GM18870 (cell line): ENCODE data around the gene EPHB6.
A peak's percentile ranks its signal among the peaks of the same experiment; 100 is the strongest.

Experiments
- ATAC-seq: cut with Tn5 transposase; IDR thresholded peaks from one replicate; pipeline ENCODE4 v1.9.1; 2021; ENCODE audit warnings: moderate library complexity; ENCODE audit not compliant: unreplicated experiment

The EPHB6 gene

DNA sequence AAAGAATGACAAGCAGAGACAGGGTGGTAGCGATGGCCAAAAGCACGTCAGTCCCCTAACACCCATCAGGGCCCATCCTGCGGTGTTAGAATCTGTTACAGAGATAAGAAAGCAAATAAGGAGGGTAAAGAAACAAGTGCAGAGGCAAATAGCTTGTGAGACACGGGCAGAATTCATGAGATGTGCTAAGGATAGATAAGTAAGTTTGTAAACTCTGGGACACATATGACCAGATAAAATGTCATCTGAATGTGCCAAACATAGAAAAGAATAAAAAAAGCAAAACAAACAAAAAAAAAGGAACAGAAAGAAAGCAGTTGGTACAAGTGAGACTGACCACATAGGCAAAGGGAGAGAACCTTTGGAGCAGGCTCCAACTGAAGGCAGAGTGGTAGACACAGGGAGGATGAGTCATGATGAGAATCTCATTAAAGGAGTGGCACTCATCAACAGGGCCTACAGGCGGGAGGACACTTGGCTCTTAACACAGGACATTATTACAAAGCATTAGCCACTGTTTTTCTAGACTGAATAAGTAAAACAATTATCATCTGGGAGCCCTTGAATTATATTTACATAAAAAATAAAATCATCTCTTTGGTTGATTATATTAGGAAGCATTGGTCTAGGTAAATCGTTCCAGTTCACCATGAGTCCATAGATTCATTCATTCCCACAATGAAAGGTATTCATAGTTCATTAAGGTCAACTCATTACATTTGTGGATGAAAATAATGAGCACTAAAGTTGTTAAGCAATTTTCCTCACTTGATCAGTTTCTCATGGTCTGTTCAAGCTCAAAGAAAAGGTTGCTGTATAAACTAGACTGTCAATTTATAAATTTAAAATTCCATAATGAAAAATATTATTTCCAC lies 21.5 kb upstream of the EPHB6 start:
- ATAC-seq, result peak; percentile 77

DNA sequence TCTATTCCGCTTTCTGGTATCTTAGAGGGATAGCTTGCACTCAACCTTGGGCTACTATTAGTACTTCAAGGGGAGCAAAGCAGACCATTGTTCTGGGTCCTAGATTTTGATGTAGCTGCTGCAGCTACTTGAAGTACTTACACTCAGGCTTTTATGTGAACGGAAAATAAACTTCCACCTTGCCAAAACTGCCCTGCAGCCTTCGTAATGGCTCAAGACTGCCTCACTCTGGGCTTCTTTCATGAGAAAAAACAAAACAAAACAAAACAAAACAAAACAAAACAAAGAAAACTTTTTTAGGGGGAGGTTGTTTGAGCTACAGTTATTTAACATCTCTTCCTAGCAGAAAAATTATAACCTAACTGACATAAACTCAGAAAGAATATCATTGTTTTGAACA lies 19.4 kb upstream of the EPHB6 start:
- no peak for ATAC-seq

DNA sequence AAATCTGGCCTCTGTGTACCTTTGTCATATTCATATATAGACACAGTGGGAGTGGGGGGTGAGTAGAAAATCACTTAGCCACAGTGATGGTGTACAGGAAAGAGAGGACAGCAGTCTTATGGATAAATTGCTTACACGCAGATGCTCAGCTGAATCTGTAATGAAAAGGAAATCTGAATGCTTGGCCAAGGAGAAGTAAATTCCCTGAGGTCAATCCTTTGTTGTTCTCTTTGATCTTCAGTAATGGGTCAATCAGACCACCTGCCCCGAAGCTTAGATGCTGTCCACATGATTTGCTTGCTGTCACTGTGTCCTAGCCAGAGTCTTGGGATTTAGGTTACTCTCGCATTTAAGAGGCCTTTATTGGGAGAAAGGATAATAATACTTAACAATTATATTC lies 18.4 kb upstream of the EPHB6 start:
- ATAC-seq, result no peak

DNA sequence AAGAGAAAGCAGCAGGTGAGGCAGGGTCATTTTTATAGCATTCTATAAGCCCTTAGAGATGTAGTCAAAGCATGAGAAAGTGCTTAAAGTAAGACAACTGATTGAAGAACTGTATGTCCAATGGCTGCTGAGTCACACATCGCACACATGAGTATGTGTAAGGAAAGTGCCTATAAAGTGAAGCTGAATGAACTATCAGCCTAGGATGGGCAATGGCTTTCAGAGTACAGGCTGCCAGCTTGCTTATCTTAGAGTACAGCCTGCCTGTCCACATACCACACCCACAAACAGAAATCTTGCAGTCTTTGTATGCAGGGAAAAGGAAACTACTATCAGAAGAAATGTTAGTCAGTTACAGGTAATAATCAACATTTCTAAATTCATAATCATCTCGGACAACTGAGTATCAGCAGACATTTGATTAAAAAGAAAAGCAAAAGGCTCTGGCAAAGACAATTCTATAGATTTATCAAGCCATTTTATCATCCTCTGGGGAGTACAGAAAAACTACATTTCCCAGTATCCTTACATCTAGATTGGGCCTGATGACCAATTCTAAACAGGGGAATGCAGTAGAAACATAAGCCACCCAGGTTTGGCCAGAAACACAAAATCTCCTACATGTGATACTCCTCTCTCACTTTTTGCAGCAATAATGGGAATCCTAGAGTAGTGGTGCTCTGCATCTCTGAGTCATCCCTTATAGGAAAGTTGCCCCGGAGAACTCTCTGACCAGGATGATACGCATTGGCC lies 16.2 kb upstream of the EPHB6 start:
- no peak for ATAC-seq

DNA sequence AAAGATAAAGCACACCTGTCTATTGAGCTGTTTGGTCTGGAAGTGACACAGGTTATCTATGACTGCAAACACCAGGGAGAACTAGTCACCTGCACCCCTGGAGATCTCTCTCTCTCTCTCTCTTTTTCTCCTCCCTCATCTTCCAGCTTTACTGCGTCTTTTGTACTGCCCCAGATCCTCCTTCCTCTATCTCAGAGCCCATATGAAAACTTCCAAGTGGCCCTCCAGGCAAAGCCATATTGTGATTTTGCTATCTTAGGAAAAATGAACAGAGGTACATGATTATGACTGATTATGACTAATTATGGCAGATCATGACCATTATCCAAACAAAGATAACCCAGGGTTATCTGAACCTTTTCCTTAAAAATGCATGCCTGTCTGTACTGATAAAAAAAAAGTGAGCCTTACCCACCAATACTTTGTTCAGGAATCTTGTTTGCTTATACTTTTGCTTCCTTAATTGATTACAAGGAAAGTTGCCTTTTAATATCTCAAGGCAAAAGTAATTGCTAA lies 12.6 kb upstream of the EPHB6 start:
- no peak for ATAC-seq

DNA sequence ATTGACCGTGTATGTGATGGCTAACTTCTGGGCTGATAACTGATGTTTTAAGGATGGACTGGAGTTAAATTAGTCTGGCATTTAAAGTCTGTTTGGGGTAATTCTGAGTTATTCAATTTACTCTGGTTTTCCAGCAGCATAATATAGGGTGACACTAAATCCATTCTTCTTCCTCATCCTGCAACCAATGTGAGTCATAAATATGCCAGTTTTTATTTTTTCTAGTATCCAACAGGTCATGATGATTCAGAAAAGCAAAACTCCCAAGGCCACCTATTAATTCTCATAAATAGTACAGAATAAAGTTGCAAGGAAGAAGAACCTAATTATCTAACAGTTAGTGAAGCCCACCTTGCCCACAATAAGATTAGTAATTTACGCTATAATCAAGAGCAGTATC lies 7.5 kb upstream of the EPHB6 start:
- ATAC-seq, result no peak

DNA sequence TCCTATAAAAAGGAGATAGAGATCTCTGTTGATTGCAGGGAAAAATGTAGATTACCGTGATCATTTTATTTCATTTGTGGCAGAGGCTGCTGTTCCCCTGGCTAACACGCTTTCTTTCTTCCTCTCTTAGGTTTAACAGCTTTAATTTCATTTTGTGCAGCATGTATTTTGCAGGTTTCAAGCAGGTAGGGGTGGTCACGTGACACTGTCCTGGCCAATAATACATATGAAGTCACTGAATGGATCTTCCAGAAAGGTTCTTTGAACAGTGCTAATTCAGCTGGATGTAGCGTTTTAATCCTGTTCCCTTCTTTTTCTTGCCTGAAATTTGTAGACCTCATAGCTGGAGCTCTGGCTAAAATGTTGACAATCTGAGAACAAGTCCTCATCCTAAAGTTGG lies 3.6 kb upstream of the EPHB6 start:
- no peak for ATAC-seq

DNA sequence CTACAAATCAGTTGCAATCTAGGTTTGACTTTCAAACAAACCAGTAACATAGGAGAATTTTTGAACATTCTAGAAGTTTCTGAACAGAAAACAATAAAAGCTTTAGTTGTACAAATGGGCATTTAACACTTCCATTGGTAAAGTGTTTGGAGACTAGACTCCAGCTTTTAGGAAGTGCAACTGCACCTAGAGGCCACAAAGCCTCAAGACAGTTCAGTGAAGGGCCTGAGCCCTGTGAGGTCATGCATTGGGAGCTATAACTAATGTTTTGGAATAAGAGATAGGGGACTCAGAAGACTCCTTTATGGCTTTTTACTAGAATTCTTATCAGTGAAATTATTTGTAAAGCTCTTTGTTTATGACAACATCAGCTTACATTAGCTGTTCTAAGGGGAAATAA lies 3.0 kb upstream of the EPHB6 start:
- ATAC-seq, result no peak

DNA sequence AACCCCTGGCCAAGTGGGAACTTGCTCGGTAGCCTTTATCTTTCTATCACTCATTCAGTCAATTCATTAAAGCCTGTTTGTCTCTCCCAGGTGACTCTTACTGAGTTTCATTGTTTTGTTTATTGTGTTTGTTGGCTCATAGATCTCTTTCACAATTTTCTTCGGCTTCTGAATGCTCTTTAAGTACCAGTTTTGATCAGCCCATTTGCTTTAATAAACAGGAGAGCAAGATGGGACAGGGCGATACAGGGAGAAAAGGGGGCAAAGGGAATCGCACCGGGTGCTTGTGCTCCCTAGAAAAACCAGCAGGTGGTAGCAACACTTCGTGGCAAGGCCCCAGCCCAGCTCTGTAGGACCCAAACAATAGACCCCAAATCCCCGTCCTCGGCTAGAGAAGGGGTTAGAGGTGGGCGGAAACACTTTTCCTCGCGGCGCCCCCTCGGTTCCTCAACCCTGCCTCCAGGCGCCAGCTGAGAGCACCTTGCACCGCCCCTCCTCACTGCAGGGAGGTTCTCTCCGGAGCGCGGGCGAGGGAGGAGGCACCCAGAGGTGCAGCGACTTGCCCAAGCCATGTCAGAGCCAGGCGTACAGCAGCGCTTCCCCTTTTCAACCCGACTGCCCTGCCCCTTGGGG lies 1.0 kb upstream of the EPHB6 start:
- peak; percentile 87 for ATAC-seq

DNA sequence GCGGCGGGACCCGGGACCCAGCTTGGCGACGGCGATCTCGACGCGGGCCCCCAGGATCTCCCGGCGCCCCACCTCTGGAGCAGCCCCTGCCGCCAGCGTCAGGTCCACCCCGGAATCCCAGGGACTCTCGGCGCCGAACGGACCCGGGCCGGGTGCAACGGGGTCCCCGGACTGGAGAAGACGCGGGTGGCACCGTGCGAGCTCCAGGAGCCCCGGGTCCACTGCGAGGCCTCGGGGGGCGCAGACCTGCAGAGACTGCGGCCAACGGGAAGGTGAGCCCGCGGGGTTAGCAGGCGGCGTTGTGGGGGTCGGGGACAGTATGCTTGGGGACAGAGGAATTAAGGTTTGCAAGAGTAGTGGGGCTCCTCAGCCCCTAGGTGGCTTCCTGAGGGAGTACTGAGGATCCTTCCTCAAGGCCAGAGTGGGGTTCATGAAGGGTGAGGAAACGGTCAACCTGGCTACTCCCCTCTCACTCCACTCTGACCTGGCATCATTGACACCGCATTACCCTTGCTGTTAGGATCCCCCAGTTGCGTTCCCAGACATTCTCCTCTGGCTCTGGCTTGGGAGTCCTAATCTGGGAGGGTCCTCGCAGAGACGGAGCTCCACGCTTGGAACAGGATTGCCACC lies 353 bp downstream of the EPHB6 start:
- ATAC-seq, result no peak

DNA sequence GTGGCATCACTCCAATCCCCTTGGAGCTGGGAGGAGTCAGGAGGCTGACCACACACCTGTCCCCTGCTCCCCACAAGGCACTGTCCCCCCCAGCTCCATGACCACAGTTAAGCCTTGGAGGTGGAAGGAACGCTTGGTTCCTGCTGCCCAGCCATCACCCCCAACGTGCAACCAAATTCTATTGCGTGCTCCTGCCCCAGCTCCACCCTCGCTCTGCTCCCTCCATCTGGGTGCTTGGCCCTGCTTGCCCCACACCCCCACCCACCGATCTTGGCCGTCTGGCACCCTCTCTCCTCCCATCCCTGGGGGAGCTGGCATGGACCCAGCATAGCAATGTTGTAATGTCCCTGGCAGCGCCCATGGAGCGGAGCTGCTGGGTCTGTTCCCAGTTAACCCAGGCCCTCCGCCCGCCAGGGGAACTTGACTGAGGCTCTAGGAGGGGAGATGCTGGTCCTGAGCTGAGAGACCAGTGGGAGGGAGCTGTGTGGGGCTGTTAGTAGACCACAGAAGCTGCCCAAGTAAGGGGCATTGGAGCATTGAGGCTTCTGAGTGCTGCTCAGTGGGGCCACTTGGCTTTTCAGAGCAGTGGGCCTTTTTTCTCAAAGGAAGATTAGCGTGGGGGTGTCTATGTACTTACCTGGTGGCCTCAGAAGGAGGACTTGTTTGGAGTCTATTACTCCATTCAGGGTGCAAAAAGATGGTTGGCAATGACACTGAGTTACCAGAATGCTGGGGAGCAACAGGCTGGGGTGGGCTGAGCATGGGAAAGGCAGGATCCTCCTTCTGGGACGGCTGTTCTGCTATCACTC lies 1.1 kb downstream of the EPHB6 start:
- no peak for ATAC-seq

DNA sequence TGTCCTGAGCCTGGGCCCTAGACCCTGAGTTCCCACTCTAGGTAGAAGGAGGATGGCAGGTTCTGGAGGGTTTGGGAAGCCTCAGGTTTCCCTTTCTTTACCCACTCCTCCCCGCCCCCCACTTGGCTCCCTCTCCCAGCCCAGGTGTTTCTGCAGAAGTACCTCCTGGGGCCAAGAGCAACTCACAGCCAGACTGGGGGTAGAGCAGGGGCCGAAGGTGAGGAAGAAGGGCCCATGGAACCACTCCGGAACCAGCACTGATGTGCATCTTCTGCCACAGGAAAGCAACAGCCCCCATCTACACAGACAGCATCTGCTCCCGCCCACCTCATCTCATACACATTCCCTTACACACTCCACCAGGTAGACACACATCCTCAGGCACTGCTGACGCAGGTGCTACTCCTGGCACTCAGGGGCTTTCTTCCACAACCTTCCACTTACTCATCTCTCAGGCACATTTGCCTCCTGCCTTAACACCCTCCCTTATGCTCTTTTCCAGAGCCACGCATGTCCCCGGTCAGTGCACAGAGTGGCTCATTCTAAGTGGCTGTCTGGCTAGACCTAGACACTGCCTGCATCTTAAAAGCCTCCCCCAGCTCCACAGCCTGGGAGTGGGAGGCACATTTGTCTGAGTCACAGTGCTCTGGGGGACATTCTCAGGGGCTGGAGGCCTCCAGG lies 1.8 kb downstream of the EPHB6 start:
- no peak for ATAC-seq

DNA sequence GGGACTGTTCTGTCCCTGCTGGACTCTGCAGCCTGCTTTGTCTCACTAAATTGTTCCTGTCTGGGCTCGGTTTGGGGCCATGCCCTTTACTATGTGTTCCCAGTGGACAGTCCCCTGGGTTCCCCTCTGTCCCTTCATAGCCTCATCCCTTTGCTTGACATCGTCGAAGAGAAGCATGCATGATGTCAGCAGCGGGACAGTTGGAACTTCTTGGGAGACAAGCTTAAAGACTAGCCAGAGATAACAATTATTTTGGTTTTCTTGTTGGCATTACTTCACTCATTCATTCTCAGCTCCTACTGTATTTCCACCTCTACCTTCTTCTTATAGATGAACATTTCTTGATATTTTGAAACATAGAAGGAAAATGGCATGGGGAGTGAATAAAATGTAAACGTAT lies 2.7 kb downstream of the EPHB6 start:
- no peak for ATAC-seq

DNA sequence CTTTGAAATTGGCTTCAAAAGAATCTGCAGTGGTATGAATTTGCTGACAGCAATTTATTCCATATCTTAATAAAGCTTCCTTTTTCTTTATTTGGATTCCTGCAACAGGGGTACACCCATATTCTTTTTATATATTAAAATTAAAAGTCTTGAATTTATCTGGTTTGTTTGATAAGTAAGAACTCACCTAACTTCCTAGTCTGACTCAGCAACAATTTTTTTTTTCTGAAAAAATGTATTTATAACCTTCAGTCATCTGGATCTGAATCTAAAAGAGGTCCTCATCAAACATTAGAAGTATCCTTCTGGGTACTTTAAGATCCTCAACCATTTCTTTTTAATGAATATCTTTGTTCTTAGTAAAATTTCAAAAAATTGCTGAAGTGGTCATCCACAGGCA lies 4.5 kb downstream of the EPHB6 start:
- no peak for ATAC-seq

DNA sequence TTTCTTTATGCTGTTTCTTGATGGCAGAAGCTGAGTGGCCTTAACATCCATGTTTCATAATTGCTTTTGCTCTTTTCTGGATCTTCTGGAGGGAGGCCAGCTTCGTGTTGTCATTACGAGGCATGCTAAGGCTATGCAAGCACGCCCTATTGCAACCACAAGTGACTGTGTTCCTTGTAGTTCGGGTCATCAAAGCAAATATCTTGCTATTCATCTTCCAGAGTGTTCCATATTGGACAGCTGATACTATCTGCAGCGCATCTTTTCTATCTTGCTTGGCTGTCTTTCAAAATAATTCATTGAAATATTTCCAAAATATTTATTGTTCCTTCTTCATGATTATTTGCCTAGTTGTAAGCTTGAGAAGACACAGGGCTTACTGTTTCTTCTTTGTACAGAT lies 5.0 kb downstream of the EPHB6 start:
- no peak for ATAC-seq

DNA sequence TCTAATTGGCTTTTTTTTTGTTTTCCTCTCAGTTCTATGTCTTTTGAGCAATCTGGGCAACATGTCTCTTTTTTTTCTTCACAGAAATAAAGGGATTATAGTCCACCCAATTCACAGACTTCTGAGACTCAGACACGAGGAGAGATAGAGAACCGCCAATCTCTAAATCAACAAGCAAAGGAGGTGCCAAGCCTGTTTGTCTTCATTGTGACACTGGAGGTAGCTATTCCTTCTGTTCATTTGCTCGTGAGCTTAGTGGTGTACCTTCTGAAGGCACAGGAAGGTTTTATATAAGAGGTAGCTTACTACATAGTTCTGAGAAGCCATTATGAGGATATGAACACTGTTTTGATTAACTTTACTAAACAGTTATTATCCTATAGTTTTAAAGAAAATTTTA lies 6.1 kb downstream of the EPHB6 start:
- no peak for ATAC-seq

DNA sequence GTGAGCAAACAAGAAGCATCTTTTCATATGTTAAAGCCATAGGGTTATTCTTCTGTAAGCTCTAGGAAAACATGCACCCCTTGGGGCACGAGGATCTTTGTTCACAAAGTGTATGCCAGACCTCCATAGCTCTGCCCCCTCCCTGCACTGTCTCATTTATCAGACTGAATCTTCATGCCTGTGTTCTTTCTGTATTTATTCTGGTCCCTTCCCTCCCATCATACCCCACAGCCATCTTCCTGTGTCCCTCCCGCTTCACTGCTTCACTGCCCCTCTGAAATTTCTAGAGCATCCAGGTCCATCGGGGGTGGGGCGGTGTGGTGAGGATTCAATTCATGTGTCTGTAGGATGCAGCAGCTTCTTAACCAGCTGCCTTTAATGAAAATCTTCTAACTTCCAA lies 7.5 kb downstream of the EPHB6 start:
- no peak for ATAC-seq

DNA sequence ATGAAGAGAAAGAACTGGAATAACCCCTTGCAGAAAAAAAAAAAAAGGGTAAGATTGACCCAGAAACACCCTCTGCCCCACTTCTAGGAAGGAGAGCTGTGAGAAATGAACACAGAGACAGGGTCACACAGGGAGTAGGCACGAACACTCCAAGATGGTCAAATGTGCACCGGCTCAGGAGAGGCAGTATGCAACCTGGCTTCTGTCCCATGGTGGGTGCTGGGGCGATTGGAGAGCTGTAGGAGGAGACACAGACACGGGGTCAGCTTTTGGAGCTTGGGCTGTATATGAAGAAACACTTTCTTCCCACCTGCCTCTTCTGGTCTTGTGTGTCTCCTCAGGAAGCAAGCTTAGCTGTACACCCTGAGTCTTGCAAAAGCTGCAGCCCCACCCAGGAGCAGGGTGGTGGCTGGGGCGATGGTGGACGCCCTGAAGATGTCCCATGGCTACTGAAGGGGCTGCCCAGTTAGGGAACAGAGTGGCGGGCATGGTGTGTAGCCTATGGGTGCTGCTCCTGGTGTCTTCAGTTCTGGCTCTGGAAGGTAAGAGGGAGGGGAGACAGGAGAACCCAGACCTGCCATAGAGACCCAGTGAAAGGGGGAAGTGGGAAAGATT lies 8.0 kb downstream of the EPHB6 start:
- ATAC-seq, result no peak

DNA sequence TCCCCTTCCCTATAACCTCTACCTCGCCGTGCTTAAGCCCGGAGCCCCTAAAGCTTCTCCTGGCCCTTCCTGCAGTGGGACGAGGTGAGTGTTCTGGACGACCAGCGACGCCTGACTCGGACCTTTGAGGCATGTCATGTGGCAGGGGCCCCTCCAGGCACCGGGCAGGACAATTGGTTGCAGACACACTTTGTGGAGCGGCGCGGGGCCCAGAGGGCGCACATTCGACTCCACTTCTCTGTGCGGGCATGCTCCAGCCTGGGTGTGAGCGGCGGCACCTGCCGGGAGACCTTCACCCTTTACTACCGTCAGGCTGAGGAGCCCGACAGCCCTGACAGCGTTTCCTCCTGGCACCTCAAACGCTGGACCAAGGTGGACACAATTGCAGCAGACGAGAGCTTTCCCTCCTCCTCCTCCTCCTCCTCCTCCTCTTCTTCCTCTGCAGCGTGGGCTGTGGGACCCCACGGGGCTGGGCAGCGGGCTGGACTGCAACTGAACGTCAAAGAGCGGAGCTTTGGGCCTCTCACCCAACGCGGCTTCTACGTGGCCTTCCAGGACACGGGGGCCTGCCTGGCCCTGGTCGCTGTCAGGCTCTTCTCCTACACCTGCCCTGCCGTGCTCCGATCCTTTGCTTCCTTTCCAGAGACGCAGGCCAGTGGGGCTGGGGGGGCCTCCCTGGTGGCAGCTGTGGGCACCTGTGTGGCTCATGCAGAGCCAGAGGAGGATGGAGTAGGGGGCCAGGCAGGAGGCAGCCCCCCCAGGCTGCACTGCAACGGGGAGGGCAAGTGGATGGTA lies 9.2 kb downstream of the EPHB6 start:
- no peak for ATAC-seq
